ENCODE results near the gene GNAL. TPM values are rescaled to one million over a fixed set of nuclear protein-coding genes. Genes with fewer than 3 reads are reported as not detected.
A peak's percentile ranks its signal among the peaks of the same experiment; 100 is the strongest.

Gene GNAL
- total RNA-seq, 1 experiment from 2014 or later = 24.0 TPM

DNA sequence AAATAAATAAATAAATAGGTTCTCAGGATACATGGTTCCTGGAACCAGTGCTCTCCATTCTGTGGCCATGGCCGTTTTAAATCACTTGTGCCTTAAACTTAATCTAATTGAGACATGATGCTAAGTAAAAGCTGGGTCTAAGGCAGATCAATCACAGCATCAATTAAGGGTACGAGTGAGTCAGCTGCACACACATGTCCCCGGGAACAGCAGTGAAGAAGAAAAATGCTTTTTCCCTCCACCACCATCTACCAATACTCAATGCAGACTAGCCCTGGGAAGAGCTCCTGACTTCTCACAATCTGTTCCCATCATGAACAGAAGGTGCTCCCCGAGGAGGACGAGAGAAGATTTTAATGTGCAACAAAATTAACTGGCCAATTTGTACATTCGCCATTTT is 155.4 kb downstream of the GNAL start:
- H2BK5ac ChIP-seq (ENCODE audit: insufficient read length, low read length) = no peak overlapping the region
- no peak overlapping the region for H2BK12ac ChIP-seq (ENCODE audit: insufficient read length, low read depth, low read length)
- no peak overlapping the region for H2AFZ ChIP-seq (ENCODE audit: low read length)
- H3K9me3 ChIP-seq (ENCODE audit: control insufficient read depth, low read depth, low read length) = no peaks in the 10 kb centered on the region
- no peak overlapping the region for H3K14ac ChIP-seq (ENCODE audit: insufficient read depth, low read length)
- H3K79me2 ChIP-seq (ENCODE audit: insufficient read depth, low read length) = no peaks in the 10 kb centered on the region
- H3K27me3 Mint-ChIP-seq (ENCODE audit: low read depth) = no peaks in the 10 kb centered on the region
- H2BK15ac ChIP-seq (ENCODE audit: low read depth, low read length) = no peak overlapping the region
- H3K36me3 Mint-ChIP-seq (ENCODE audit: insufficient read depth in 1 of 3, low read depth in 3 of 3) = no peaks in the 10 kb centered on the region
- H3K27me3 ChIP-seq (ENCODE audit: insufficient read depth, low read length) = no peaks in the 10 kb centered on the region
- no peak for DNase-seq
- H3T11ph ChIP-seq (ENCODE audit: low read length) = no peak overlapping the region
- no peak overlapping the region for H3K23ac ChIP-seq (ENCODE audit: insufficient read length, low read depth, low read length)
- no peaks in the 10 kb centered on the region for H3K79me1 ChIP-seq (ENCODE audit: insufficient read depth, low read depth, low read length, poor library complexity, severe bottlenecking)
- no peak overlapping the region for H3K27ac ChIP-seq (ENCODE audit: insufficient read length, low read depth, low read length)
- H2BK120ac ChIP-seq (ENCODE audit: low read depth, low read length, poor library complexity, severe bottlenecking) = no peak overlapping the region
- no peaks in the 10 kb centered on the region for H3K23me2 ChIP-seq (ENCODE audit: insufficient read length, low read depth, low read length, poor library complexity, severe bottlenecking)
- H3K4me1 Mint-ChIP-seq = peaks cover 8 to 12% of the 10 kb centered on the region in 2 experiments
- no peak overlapping the region for H3K4me2 ChIP-seq (ENCODE audit: insufficient read depth, insufficient read length, low read length)
- TF ChIP-seq, protein P1, sequence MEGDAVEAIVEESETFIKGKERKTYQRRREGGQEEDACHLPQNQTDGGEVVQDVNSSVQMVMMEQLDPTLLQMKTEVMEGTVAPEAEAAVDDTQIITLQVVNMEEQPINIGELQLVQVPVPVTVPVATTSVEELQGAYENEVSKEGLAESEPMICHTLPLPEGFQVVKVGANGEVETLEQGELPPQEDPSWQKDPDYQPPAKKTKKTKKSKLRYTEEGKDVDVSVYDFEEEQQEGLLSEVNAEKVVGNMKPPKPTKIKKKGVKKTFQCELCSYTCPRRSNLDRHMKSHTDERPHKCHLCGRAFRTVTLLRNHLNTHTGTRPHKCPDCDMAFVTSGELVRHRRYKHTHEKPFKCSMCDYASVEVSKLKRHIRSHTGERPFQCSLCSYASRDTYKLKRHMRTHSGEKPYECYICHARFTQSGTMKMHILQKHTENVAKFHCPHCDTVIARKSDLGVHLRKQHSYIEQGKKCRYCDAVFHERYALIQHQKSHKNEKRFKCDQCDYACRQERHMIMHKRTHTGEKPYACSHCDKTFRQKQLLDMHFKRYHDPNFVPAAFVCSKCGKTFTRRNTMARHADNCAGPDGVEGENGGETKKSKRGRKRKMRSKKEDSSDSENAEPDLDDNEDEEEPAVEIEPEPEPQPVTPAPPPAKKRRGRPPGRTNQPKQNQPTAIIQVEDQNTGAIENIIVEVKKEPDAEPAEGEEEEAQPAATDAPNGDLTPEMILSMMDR (conservative IDR thresholded peaks at IDR 0.05) = no peak
- H3K9ac ChIP-seq (ENCODE audit: extremely low read depth, insufficient read length, low read length) = no peak overlapping the region
- no peaks in the 10 kb centered on the region; the same call in 1 of the 2 replicates for H3K4me1 ChIP-seq (ENCODE audit: insufficient read depth, low read length)
- peak overlapping the region in 1 of 3 experiments; percentile 53; a peak in 1 of 7 replicates for H3K27ac Mint-ChIP-seq
- H2BK20ac ChIP-seq (ENCODE audit: low read depth, low read length, poor library complexity, severe bottlenecking) = no peak overlapping the region
- H2AK5ac ChIP-seq (ENCODE audit: insufficient read length, low read length) = no peak overlapping the region
- H3K56ac ChIP-seq (ENCODE audit: insufficient read length, low read depth, low read length) = no peak overlapping the region
- no peaks in the 10 kb centered on the region for H3K9me3 Mint-ChIP-seq
- no peaks in the 10 kb centered on the region for H4K20me1 ChIP-seq (ENCODE audit: control insufficient read depth, insufficient read depth, insufficient read length)
- H4K8ac ChIP-seq (replicated peaks; ENCODE audit: insufficient read length, low read depth, low read length) = no peak overlapping the region
- no peak overlapping the region for H4K5ac ChIP-seq (ENCODE audit: insufficient read length, low read depth, low read length)
- WGBS (ENCODE audit: extremely low coverage, insufficient read length, low lambda C conversion rate) = no CpG with 5 or more reads among the region's 6 CpGs
- no peak overlapping the region for H3K4ac ChIP-seq (ENCODE audit: low read depth, low read length)
- no peak overlapping the region for H3K4me3 Mint-ChIP-seq
- no peak overlapping the region for H4K91ac ChIP-seq (ENCODE audit: insufficient read length, low read depth, low read length)
- H3K18ac ChIP-seq (ENCODE audit: insufficient read length, low read depth, low read length) = no peak overlapping the region
